IMR-90 (cell line): ENCODE results near the gene KCNMB3. TPM values are rescaled to one million over a fixed set of nuclear protein-coding genes. Genes with fewer than 3 reads are reported as not detected.

Source experiments
- ATAC-seq: fragments of 200-7000 bp; cut with Tn5 transposase; 2 replicates; pipeline ENCODE4 v1.9.1; 2020; ENCODE audit warnings: low read depth, mild to moderate bottlenecking, moderate library complexity
- BruUV-seq: library from RNA; stranded (reverse); fragments of 400-500 nt; replicated peaks from 2 replicates; lab custom pipeline; 2021; lab: Mats Ljungman, UMichigan
- CTCF ChIA-PET: fragments of 300-600 bp; formaldehyde crosslinking; extraction: SDS; loops from one replicate; lab custom pipeline; 2021; ENCODE audit warnings: antibody characterized with exemption; lab: Yijun Ruan, JAX
- POLR2A ChIA-PET: fragments of 300-600 bp; sonication (Branson Sonifier 250); formaldehyde crosslinking; loops from one replicate; lab custom pipeline; 2022; ENCODE audit warnings: antibody characterized with exemption; ENCODE audit not compliant: unreplicated experiment; lab: Charles Lee
- DNase-seq: peaks from one replicate; pipeline ENCODE4 v3.0.0; 2013
- H2AFZ ChIP-seq: replicated peaks from 2 replicates; pipeline ENCODE3; 2013; ENCODE audit warnings: low read length, mild to moderate bottlenecking; ENCODE audit not compliant: poor library complexity
- H2AK5ac ChIP-seq: 2 replicates; pipeline ENCODE4 v1.6.1; 2013; ENCODE audit warnings: low read depth, low read length, inconsistent platforms
- H2AK9ac ChIP-seq: replicated peaks from 2 replicates; pipeline ENCODE3; 2013; ENCODE audit warnings: mild to moderate bottlenecking, low read depth, low read length, moderate library complexity; ENCODE audit not compliant: poor library complexity
- H2BK120ac ChIP-seq: 2 replicates; pipeline ENCODE4 v1.6.1; 2013; ENCODE audit warnings: low read depth, low read length, inconsistent platforms
- H2BK15ac ChIP-seq: 3 replicates; pipeline ENCODE4 v1.6.1; 2013; ENCODE audit warnings: low read depth, low read length, inconsistent platforms
- H2BK20ac ChIP-seq: 2 replicates; pipeline ENCODE4 v1.6.1; 2013; ENCODE audit warnings: low read depth, mild to moderate bottlenecking, inconsistent platforms, low read length, moderate library complexity
- H2BK5ac ChIP-seq: 2 replicates; pipeline ENCODE4 v1.6.1; 2013; ENCODE audit warnings: mild to moderate bottlenecking, low read depth, low read length, inconsistent platforms; ENCODE audit not compliant: poor library complexity, severe bottlenecking
- H3K14ac ChIP-seq: replicated peaks from 2 replicates; pipeline ENCODE4 v1.6.1; 2013; ENCODE audit warnings: low read depth, low read length, inconsistent platforms
- H3K18ac ChIP-seq: 2 replicates; pipeline ENCODE4 v1.6.1; 2013; ENCODE audit warnings: low read depth, low read length, control low read depth
- H3K23ac ChIP-seq: 2 replicates; pipeline ENCODE4 v1.6.1; 2013; ENCODE audit warnings: low read depth, low read length, inconsistent platforms
- H3K27ac ChIP-seq: 2 replicates; pipeline ENCODE4 v1.5.1; 2013; ENCODE audit warnings: mild to moderate bottlenecking, control low read depth, low read length; ENCODE audit not compliant: insufficient read depth
- H3K27me3 ChIP-seq: 2 replicates; pipeline ENCODE4 v1.6.1; 2013; ENCODE audit warnings: low read length; ENCODE audit not compliant: control insufficient read depth, insufficient read depth
- H3K36me3 ChIP-seq: 2 replicates; pipeline ENCODE4 v1.6.1; 2013; ENCODE audit warnings: low read length, mixed read lengths; ENCODE audit not compliant: control insufficient read depth, insufficient read depth
- H3K4ac ChIP-seq: 2 replicates; pipeline ENCODE4 v1.6.1; 2013; ENCODE audit warnings: low read depth, low read length, inconsistent platforms
- H3K4me1 ChIP-seq: 2 replicates; pipeline ENCODE4 v1.6.1; 2013; ENCODE audit warnings: low read length, mixed read lengths; ENCODE audit not compliant: control insufficient read depth, insufficient read depth
- H3K4me2 ChIP-seq: 2 replicates; pipeline ENCODE4 v1.6.1; 2013; ENCODE audit warnings: low read depth, mild to moderate bottlenecking, control low read depth, low read length, moderate library complexity
- H3K4me3 ChIP-seq: 2 replicates; pipeline ENCODE4 v1.5.1; 2013; ENCODE audit warnings: low read depth, mild to moderate bottlenecking, control low read depth, low read length, moderate library complexity; ENCODE audit not compliant: insufficient read depth
- H3K56ac ChIP-seq: 2 replicates; pipeline ENCODE4 v1.6.1; 2013; ENCODE audit warnings: low read length, inconsistent platforms; ENCODE audit not compliant: insufficient read depth; ENCODE audit errors: extremely low read depth
- H3K79me1 ChIP-seq, 2 experiments: 2 replicates each; pipeline ENCODE4 v1.6.1; 2013; ENCODE audit warnings: low read length in 2 of 2, inconsistent platforms in 1 of 2, low read depth in 1 of 2
- H3K9ac ChIP-seq: 2 replicates; pipeline ENCODE4 v1.6.1; 2013; ENCODE audit warnings: low read depth, low read length, control low read depth
- H3K9me1 ChIP-seq: 2 replicates; pipeline ENCODE4 v1.6.1; 2013; ENCODE audit warnings: low read length, inconsistent platforms; ENCODE audit not compliant: insufficient read depth
- H3K9me3 ChIP-seq: 2 replicates; pipeline ENCODE4 v1.6.1; 2013; ENCODE audit warnings: low read length; ENCODE audit not compliant: control insufficient read depth, insufficient read depth
- H4K20me1 ChIP-seq: 2 replicates; pipeline ENCODE4 v1.6.1; 2013; ENCODE audit warnings: low read length, inconsistent platforms; ENCODE audit not compliant: insufficient read depth
- H4K5ac ChIP-seq: 2 replicates; pipeline ENCODE4 v1.6.1; 2013; ENCODE audit warnings: mild to moderate bottlenecking, low read depth, low read length, control low read depth
- H4K8ac ChIP-seq, 2 experiments: 2 replicates each; pipeline ENCODE4 v1.6.1; 2013; ENCODE audit warnings: low read depth in 2 of 2, low read length in 2 of 2, control low read depth in 1 of 2, inconsistent platforms in 1 of 2
- H4K91ac ChIP-seq: 2 replicates; pipeline ENCODE4 v1.6.1; 2013; ENCODE audit warnings: low read depth, low read length, inconsistent platforms; ENCODE audit not compliant: insufficient read depth
- CEBPB ChIP-seq: IDR thresholded peaks from 2 replicates; pipeline ENCODE4 v1.6.1; 2012; ENCODE audit warnings: low read depth, low read length, improper control_type of control experiment
- CHD1 ChIP-seq: IDR thresholded peaks from 2 replicates; pipeline ENCODE4 v1.6.1; 2012; ENCODE audit warnings: low read depth, low read length, improper control_type of control experiment
- MAFK ChIP-seq: IDR thresholded peaks from 2 replicates; pipeline ENCODE4 v1.6.1; 2012; ENCODE audit warnings: low read depth, low read length, improper control_type of control experiment
- MAZ ChIP-seq: IDR thresholded peaks from 2 replicates; pipeline ENCODE4 v1.6.1; 2012; ENCODE audit warnings: low read depth, mild to moderate bottlenecking, low read length, improper control_type of control experiment, moderate library complexity, borderline replicate concordance
- POLR2A ChIP-seq: IDR thresholded peaks from 2 replicates; pipeline ENCODE4 v1.6.1; 2012; ENCODE audit warnings: mild to moderate bottlenecking, low read depth, low read length
- RAD21 ChIP-seq: IDR thresholded peaks from 2 replicates; pipeline ENCODE4 v1.6.1; 2012; ENCODE audit warnings: low read length, improper control_type of control experiment
- RCOR1 ChIP-seq: IDR thresholded peaks from 2 replicates; pipeline ENCODE4 v1.6.1; 2012; ENCODE audit warnings: mild to moderate bottlenecking, low read length, improper control_type of control experiment; ENCODE audit not compliant: insufficient replicate concordance
- RFX5 ChIP-seq: IDR thresholded peaks from 2 replicates; pipeline ENCODE4 v1.8.0; 2012; ENCODE audit warnings: low read depth, mild to moderate bottlenecking, low read length, moderate library complexity
- WGBS, 2 experiments: methylation state at CpG; one replicate each; pipeline versions ENCODE4 v1.1.5 to v1.1.7; 2013; ENCODE audit warnings: missing lambda C conversion rate in 2 of 2; ENCODE audit not compliant: insufficient read length in 1 of 2; ENCODE audit errors: extremely low coverage in 2 of 2; 5-methylcytosine and 5-hydroxymethylcytosine counted together
- dilution Hi-C: fragments of 300-500 bp; cut with HindIII; formaldehyde crosslinking; loops from one replicate; pipeline ENCODE4 v1.14.3; 2018; ENCODE audit warnings: low sequenced_read_pairs; ENCODE audit not compliant: unreplicated experiment
- in situ Hi-C: fragments of 300-500 bp; cut with MboI; formaldehyde crosslinking; loops from 3 replicates; pipeline ENCODE4 v1.14.3; 2019; ENCODE audit warnings: low sequenced_read_pairs, inconsistent platforms, mixed read lengths
- intact Hi-C: fragments of 100-400 bp; cut with micrococcal nuclease; formaldehyde crosslinking; loops from 2 replicates; pipeline ENCODE4 v1.10.0; 2022
- polyA plus RNA-seq, 3 experiments: library from polyadenylated mRNA; depleted of rRNA; stranded (reverse); fragments of >200 nt; gene quantifications; 2 replicates each; pipeline ENCODE4 v1.2.3, GENCODE V29; 2012; ENCODE audit warnings: low replicate concordance in 1 of 3
- total RNA-seq: library from RNA; depleted of rRNA; stranded (reverse); fragments of >200 nt; gene quantifications from 2 replicates; pipeline ENCODE4 v1.2.3, GENCODE V29; 2012
- TF ChIP-seq, protein P1 (sequence below): fragments of 150-350 bp; IDR thresholded peaks from 2 replicates; pipeline ENCODE4 v1.6.1; 2016; ENCODE audit warnings: low read depth, mild to moderate bottlenecking, low read length, moderate library complexity, borderline replicate concordance
- TF ChIP-seq, protein P2 (sequence below): conservative IDR thresholded peaks from 2 replicates; pipeline ENCODE4 v1.5.1; 2012; ENCODE audit warnings: mild to moderate bottlenecking, low read depth, low read length, improper control_type of control experiment

The KCNMB3 gene
- total and polyA plus RNA-seq, 2 of the 4 experiments (the other 2 are of a cell fraction) = 0.72 to 1.2 TPM

DNA sequence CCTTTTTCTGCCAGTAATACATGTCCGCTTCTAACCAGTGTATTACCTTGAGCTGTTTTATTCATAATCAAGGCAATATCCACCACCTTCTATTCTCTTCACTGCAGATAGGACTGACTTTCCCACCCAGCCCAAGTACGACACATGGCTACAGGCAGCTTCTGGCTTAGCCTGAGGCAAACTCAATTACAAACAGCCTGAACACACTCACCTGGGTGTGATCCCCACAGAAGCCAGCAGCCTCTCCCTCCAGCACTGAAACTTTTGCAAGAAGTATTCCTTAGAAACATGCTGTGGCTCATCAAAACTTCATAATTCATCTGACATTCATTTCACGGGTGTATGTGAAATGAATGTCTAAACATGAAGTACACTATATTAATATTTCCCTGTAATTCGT lies 13.5 kb upstream of the KCNMB3 start:
- Histone ChIP-seq H2AK5ac (no peak overlapping the region), H3K56ac (no peak overlapping the region), H3K4me3 (no peak overlapping the region), H3K36me3 (no peaks in the 10 kb centered on the region), H3K4ac (no peak overlapping the region), H3K9me1 (no peaks in the 10 kb centered on the region), H2BK15ac (no peak overlapping the region), H4K91ac (no peak overlapping the region), H2BK120ac (no peak overlapping the region), H3K14ac (no peak overlapping the region), H2BK5ac (no peak overlapping the region), H3K27ac (no peak overlapping the region), H4K8ac (no peak overlapping the region), H3K27me3 (peaks cover 3% of the 10 kb centered on the region; the same call in 1 of the 2 replicates), H3K18ac (no peak overlapping the region), H3K4me1 (peaks cover 2% of the 10 kb centered on the region; the same call in 1 of the 2 replicates), H3K9me3 (peaks cover 3% of the 10 kb centered on the region; the same call in 1 of the 2 replicates), H3K9ac (no peak overlapping the region), H2AK9ac (no peak overlapping the region), H2AFZ (no peak overlapping the region), H2BK20ac (no peak overlapping the region), H3K23ac (no peak overlapping the region), H3K79me1 (no peaks in the 10 kb centered on the region), H3K4me2 (no peak overlapping the region), H4K5ac (no peak overlapping the region), H4K20me1 (no peaks in the 10 kb centered on the region)
- WGBS, 2 experiments = 100% methylated on average over 1 of the region's 4 CpGs; no CpG with 5 or more reads in 1 of the 2 experiments
- TF ChIP-seq RCOR1 (no peak), POLR2A (no peak), CHD1 (no peak), MAFK (no peak), MAZ (no peak), CEBPB (no peak), RFX5 (no peak), RAD21 (no peak)
- TF ChIP-seq, protein P1, sequence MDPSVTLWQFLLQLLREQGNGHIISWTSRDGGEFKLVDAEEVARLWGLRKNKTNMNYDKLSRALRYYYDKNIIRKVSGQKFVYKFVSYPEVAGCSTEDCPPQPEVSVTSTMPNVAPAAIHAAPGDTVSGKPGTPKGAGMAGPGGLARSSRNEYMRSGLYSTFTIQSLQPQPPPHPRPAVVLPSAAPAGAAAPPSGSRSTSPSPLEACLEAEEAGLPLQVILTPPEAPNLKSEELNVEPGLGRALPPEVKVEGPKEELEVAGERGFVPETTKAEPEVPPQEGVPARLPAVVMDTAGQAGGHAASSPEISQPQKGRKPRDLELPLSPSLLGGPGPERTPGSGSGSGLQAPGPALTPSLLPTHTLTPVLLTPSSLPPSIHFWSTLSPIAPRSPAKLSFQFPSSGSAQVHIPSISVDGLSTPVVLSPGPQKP = no peak
- TF ChIP-seq, protein P2, sequence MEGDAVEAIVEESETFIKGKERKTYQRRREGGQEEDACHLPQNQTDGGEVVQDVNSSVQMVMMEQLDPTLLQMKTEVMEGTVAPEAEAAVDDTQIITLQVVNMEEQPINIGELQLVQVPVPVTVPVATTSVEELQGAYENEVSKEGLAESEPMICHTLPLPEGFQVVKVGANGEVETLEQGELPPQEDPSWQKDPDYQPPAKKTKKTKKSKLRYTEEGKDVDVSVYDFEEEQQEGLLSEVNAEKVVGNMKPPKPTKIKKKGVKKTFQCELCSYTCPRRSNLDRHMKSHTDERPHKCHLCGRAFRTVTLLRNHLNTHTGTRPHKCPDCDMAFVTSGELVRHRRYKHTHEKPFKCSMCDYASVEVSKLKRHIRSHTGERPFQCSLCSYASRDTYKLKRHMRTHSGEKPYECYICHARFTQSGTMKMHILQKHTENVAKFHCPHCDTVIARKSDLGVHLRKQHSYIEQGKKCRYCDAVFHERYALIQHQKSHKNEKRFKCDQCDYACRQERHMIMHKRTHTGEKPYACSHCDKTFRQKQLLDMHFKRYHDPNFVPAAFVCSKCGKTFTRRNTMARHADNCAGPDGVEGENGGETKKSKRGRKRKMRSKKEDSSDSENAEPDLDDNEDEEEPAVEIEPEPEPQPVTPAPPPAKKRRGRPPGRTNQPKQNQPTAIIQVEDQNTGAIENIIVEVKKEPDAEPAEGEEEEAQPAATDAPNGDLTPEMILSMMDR = no peak
- POLR2A ChIA-PET = no interaction called here
- no peak for DNase-seq
- dilution Hi-C loops = no loop called here
- intact Hi-C loops = no loop called here
- ATAC-seq = no peak
- in situ Hi-C loops = no loop called here
- BruUV-seq = no TSS peak
- CTCF ChIA-PET = no interaction called here
